Retinal pigment epithelial cell (primary cell): ENCODE measurements around the gene LYRM2.

Experiments used
- DNase-seq: peaks from one replicate; pipeline ENCODE4 v3.0.0-alpha.2; 2010; ENCODE audit warnings: low read depth
- H3K4me3 ChIP-seq: 2 replicates; pipeline ENCODE4 v1.5.1; 2011; ENCODE audit warnings: mild to moderate bottlenecking, low read length, control low read depth, moderate library complexity
- CTCF ChIP-seq: conservative IDR thresholded peaks from 2 replicates; pipeline ENCODE4 v1.5.1; 2011; ENCODE audit warnings: low read depth, low read length, control low read depth, inconsistent platforms

LYRM2 gene

GRCh38 chr6:89597372-89597771, 41.2 kb downstream of the LYRM2 start:
- no peak for DNase-seq

GRCh38 chr6:89596484-89596883, 42.1 kb downstream of the LYRM2 start:
- no peak overlapping the region for H3K4me3 ChIP-seq
- TF ChIP-seq CTCF: no peak
- DNase-seq: no peak

More at GRCh38 chr6:89597372-89597771, 41.2 kb downstream of the LYRM2 start:
- no peak for TF ChIP-seq CTCF
- H3K4me3 ChIP-seq: no peak overlapping the region

GRCh38 chr6:89596056-89596455, 42.5 kb downstream of the LYRM2 start:
- DNase-seq: no peak
- no peak for TF ChIP-seq CTCF
- no peak overlapping the region for H3K4me3 ChIP-seq

- no peak for TF ChIP-seq CTCF
- DNase-seq: no peak
- no peak overlapping the region for H3K4me3 ChIP-seq
These were observed 46.8 kb downstream of the LYRM2 start for GRCh38 chr6:89591745-89592144.

GRCh38 chr6:89590133-89590532, 48.4 kb downstream of the LYRM2 start:
- TF ChIP-seq CTCF: no peak
- no peak for DNase-seq
- H3K4me3 ChIP-seq: no peak overlapping the region

- no peak overlapping the region for H3K4me3 ChIP-seq
- TF ChIP-seq CTCF: no peak
- DNase-seq: no peak
These were observed 49.1 kb downstream of the LYRM2 start for GRCh38 chr6:89589297-89590025.

- H3K4me3 ChIP-seq: no peak overlapping the region
- TF ChIP-seq CTCF: no peak
- no peak for DNase-seq
These were observed 53.4 kb downstream of the LYRM2 start for GRCh38 chr6:89585154-89585553.
